Testis (tissue), 2 donors: ENCODE measurements around the gene RYR1.

Experiments
- CTCF ChIP-seq, 3 experiments: fragments of 450-650 bp in 2 of 3; fragments of 200-600 bp in 1 of 3; sonication (generic) in 1 of 3; IDR thresholded peaks; one replicate each; pipeline ENCODE4 v1.5.1; 2016 to 2019; ENCODE audit warnings: antibody characterized with exemption in 3 of 3, mild to moderate bottlenecking in 2 of 3, moderate library complexity in 1 of 3
- POLR2A ChIP-seq: fragments of 450-650 bp; IDR thresholded peaks from one replicate; pipeline ENCODE4 v1.6.1; 2017; ENCODE audit warnings: antibody characterized with exemption, mild to moderate bottlenecking, moderate library complexity

GRCh38 chr19:38395381-38396114, 37.9 kb upstream of the RYR1 start:
- TF ChIP-seq CTCF (IDR thresholded peaks at IDR 0.05): no peak
- TF ChIP-seq POLR2A: no peak
